DOHH2 (cell line): ENCODE results near the gene DIP2B.

Source experiments
- EZH2phosphoT487 ChIP-seq: fragments of 200-600 bp; sonication (generic); IDR thresholded peaks from 2 replicates; pipeline ENCODE4 v1.6.1; 2017; ENCODE audit warnings: borderline replicate concordance, mild to moderate bottlenecking, antibody characterized with exemption, low read length, moderate library complexity, mixed read lengths
- TF ChIP-seq, protein P1 (sequence below): fragments of 200-600 bp; sonication (generic); IDR thresholded peaks from one replicate; pipeline ENCODE4 v1.5.1; 2014; ENCODE audit warnings: antibody characterized with exemption, mild to moderate bottlenecking, low read depth, low read length; ENCODE audit not compliant: poor library complexity, severe bottlenecking

DNA sequence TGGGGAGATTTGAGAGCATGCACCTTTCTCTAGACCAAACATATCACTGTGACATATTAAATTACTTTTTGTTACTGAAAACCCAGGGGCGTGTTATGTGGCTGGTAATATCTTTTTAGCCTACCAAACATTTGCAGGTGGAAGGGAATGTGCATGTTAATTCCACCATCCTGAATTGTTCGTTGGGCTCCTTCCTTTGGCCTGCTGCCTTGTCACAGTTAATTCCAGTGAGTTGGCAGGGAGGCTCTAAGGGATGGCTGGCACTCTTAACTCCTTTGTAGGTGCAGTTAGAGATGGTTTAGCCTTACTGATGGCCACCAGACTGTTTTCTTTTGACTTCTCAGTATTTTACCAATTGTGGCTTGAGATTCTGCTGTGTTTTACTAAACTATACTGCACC is 64.5 kb downstream of the DIP2B start:
- TF ChIP-seq, protein P1, sequence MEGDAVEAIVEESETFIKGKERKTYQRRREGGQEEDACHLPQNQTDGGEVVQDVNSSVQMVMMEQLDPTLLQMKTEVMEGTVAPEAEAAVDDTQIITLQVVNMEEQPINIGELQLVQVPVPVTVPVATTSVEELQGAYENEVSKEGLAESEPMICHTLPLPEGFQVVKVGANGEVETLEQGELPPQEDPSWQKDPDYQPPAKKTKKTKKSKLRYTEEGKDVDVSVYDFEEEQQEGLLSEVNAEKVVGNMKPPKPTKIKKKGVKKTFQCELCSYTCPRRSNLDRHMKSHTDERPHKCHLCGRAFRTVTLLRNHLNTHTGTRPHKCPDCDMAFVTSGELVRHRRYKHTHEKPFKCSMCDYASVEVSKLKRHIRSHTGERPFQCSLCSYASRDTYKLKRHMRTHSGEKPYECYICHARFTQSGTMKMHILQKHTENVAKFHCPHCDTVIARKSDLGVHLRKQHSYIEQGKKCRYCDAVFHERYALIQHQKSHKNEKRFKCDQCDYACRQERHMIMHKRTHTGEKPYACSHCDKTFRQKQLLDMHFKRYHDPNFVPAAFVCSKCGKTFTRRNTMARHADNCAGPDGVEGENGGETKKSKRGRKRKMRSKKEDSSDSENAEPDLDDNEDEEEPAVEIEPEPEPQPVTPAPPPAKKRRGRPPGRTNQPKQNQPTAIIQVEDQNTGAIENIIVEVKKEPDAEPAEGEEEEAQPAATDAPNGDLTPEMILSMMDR = no peak
- TF ChIP-seq EZH2phosphoT487 = no peak
